Measurements from ENCODE around the gene DCLK1. TPM values are rescaled to one million over a fixed set of nuclear protein-coding genes. Genes with fewer than 3 reads are reported as not detected.

DCLK1 gene
- total and polyA plus RNA-seq, 10 of the 15 experiments (the other 5 are each of a cell fraction or from before 2014, with no cell fraction given) = not detected

- ChIA-PET RAD21 (ENCODE audit: unreplicated experiment) (interaction anchor here (5.2 kb wide), 1 partner anchor 297 kb away, joined by 81 read pairs; no protein-coding TSS in a partner anchor), CTCF (interaction anchor here (0.6 to 5.7 kb wide), 10 partner anchors 8 to 1566 kb away, joined by 3 to 122 read pairs (median 3); no protein-coding TSS in a partner anchor), POLR2A (no interaction called here), SMC1A (ENCODE audit: uncharacterized antibody, unreplicated experiment) (interaction anchor here (1.1 to 5.1 kb wide), 3 partner anchors 297 to 755 kb away, joined by 3 to 59 read pairs (median 5); no protein-coding TSS in a partner anchor)
- TF ChIP-seq ATF7 (IDR thresholded peaks at IDR 0.05; ENCODE audit: low read depth) (no peak), MLLT1 (IDR thresholded peaks at IDR 0.05) (no peak)
- H3K27ac ChIP-seq (ENCODE audit: control insufficient read depth, insufficient read depth) = no peak overlapping the region
- no peak overlapping the region for H3K9ac ChIP-seq (ENCODE audit: control insufficient read depth, insufficient read depth, low read length)
- H4K20me1 ChIP-seq (ENCODE audit: control insufficient read depth, insufficient read depth) = no peaks in the 10 kb centered on the region
- 47% methylated on average over 2 of the region's 2 CpGs for WGBS (ENCODE audit: insufficient coverage, insufficient replicate concordance, low lambda C conversion rate, missing lambda C conversion rate)
- no peaks in the 10 kb centered on the region for H3K79me2 ChIP-seq (ENCODE audit: control insufficient read depth, insufficient read depth, low read length)
- intact Hi-C loops (cut with micrococcal nuclease; ENCODE audit: unreplicated experiment) (no loop called here), in situ Hi-C loops (cut with MboI) (loop anchor here (5.0 kb wide), 1 partner anchor 300 kb away; no protein-coding TSS in a partner anchor)
- H3K27me3 ChIP-seq (replicated peaks in 1 of 2; ENCODE audit: control insufficient read depth in 2 of 2, insufficient read depth in 2 of 2, low read length in 1 of 2) = no peaks in the 10 kb centered on the region
- FAIRE-seq = no peak
- no peaks in the 10 kb centered on the region for H3K36me3 ChIP-seq (ENCODE audit: control insufficient read depth in 2 of 2, insufficient read depth in 2 of 2, low read length in 1 of 2)
- no peaks in the 10 kb centered on the region; the same call in 2 of the 3 replicates for H3K9me3 ChIP-seq (replicated peaks; ENCODE audit: control insufficient read depth, insufficient read depth, low read length)
- DNase-seq (ENCODE audit: low read depth, low spot score) = no peak
- H3K4me1 ChIP-seq (ENCODE audit: control insufficient read depth, insufficient read depth, low read length) = no peaks in the 10 kb centered on the region
- H3K4me3 ChIP-seq = no peak overlapping the region
- BruUV-seq (replicated peaks) = no TSS peak
- no peak overlapping the region for H2AFZ ChIP-seq (ENCODE audit: control insufficient read depth, low read depth, low read length)
- no peak for ATAC-seq
- no peak overlapping the region for H3K4me2 ChIP-seq (ENCODE audit: control insufficient read depth, insufficient read depth)
Observed at GRCh38 chr13:35977060-35977459, 154.1 kb downstream of the DCLK1 start.

- ChIA-PET RAD21 (ENCODE audit: unreplicated experiment) (interaction anchor here (0.6 to 5.2 kb wide), 2 partner anchors 298 to 940 kb away, joined by 3 to 81 read pairs; no protein-coding TSS in a partner anchor), SMC1A (ENCODE audit: uncharacterized antibody, unreplicated experiment) (interaction anchor here (5.1 kb wide), 1 partner anchor 298 kb away, joined by 59 read pairs; no protein-coding TSS in a partner anchor), POLR2A (no interaction called here), CTCF (interaction anchor here (1.1 to 5.7 kb wide), 3 partner anchors 299 to 760 kb away, joined by 3 to 122 read pairs (median 4); no protein-coding TSS in a partner anchor)
- 17% methylated on average over 6 of the region's 7 CpGs for WGBS (ENCODE audit: insufficient coverage, insufficient replicate concordance, low lambda C conversion rate, missing lambda C conversion rate)
- BruUV-seq (replicated peaks) = no TSS peak
- in situ Hi-C loops (cut with MboI) = loop anchor here (5.0 kb wide), 1 partner anchor 301 kb away; no protein-coding TSS in a partner anchor
- Histone ChIP-seq H3K27ac (ENCODE audit: control insufficient read depth, insufficient read depth) (no peak overlapping the region), H3K4me3 (no peak overlapping the region), H3K4me2 (ENCODE audit: control insufficient read depth, insufficient read depth) (no peak overlapping the region), H2AFZ (ENCODE audit: control insufficient read depth, low read depth, low read length) (no peak overlapping the region), H3K27me3 (replicated peaks in 1 of 2; ENCODE audit: control insufficient read depth in 2 of 2, insufficient read depth in 2 of 2, low read length in 1 of 2) (no peaks in the 10 kb centered on the region), H4K20me1 (ENCODE audit: control insufficient read depth, insufficient read depth) (no peaks in the 10 kb centered on the region), H3K4me1 (ENCODE audit: control insufficient read depth, insufficient read depth, low read length) (no peaks in the 10 kb centered on the region), H3K9me3 (replicated peaks; ENCODE audit: control insufficient read depth, insufficient read depth, low read length) (no peaks in the 10 kb centered on the region; the same call in 2 of the 3 replicates), H3K9ac (ENCODE audit: control insufficient read depth, insufficient read depth, low read length) (no peak overlapping the region), H3K36me3 (ENCODE audit: control insufficient read depth in 2 of 2, insufficient read depth in 2 of 2, low read length in 1 of 2) (no peaks in the 10 kb centered on the region), H3K79me2 (ENCODE audit: control insufficient read depth, insufficient read depth, low read length) (no peaks in the 10 kb centered on the region)
- intact Hi-C loops (cut with micrococcal nuclease; ENCODE audit: unreplicated experiment) = no loop called here
- ATAC-seq (no peak), FAIRE-seq (no peak), DNase-seq (ENCODE audit: low read depth, low spot score) (no peak)
- TF ChIP-seq TAF1 (IDR thresholded peaks at IDR 0.05; ENCODE audit: borderline replicate concordance, low read depth, low read length) (no peak), CBFB (IDR thresholded peaks at IDR 0.05; ENCODE audit: low read depth) (no peak), ZBED1 (IDR thresholded peaks at IDR 0.05; ENCODE audit: borderline replicate concordance) (no peak), ZNF207 (IDR thresholded peaks at IDR 0.05; ENCODE audit: borderline replicate concordance) (no peak), NR2C1 (IDR thresholded peaks at IDR 0.05) (no peak), SKIL (IDR thresholded peaks at IDR 0.05; ENCODE audit: low read depth, poor library complexity, severe bottlenecking) (no peak), BHLHE40 (IDR thresholded peaks at IDR 0.05; ENCODE audit: borderline replicate concordance in 1 of 2, low read depth in 2 of 2, low read length in 1 of 2) (no peak), CHD1 (IDR thresholded peaks at IDR 0.05; ENCODE audit: low read depth, low read length) (no peak)
Observed at GRCh38 chr13:35976126-35976525, 155.1 kb downstream of the DCLK1 start.
